Measurements from ENCODE around the gene PLEKHJ1. TPM values are rescaled to one million over a fixed set of nuclear protein-coding genes. Genes with fewer than 3 reads are reported as not detected.

PLEKHJ1 gene
- total and polyA plus RNA-seq, 3 donors from 2014 or later: 111 to 153 (median 126) TPM

GRCh38 chr19:2230033-2230531, 6.0 kb downstream of the PLEKHJ1 start:
- peaks cover 16% of the 10 kb centered on the region for H3K4me1 ChIP-seq
- no peaks in the 10 kb centered on the region for H3K27me3 ChIP-seq
- H3K27ac ChIP-seq: no peak overlapping the region
- DNase-seq: no peak
- no peak for TF ChIP-seq CTCF (IDR thresholded peaks at IDR 0.05)
- no peak for TF ChIP-seq POLR2A (IDR thresholded peaks at IDR 0.05)
- no peak overlapping the region for H3K4me3 ChIP-seq
- intact Hi-C loops (cut with DNase I; ENCODE audit: low total_unique reads): loop anchor here (5.0 kb wide), 1 partner anchor 42 kb away; no protein-coding TSS in a partner anchor
- no peaks in the 10 kb centered on the region for H3K36me3 ChIP-seq (ENCODE audit: low read depth, missing control alignments)
- no peaks in the 10 kb centered on the region for H3K9me3 ChIP-seq
- WGBS, 2 donors: 89 to 90% methylated on average over 37 to 43 of the region's 43 CpGs

GRCh38 chr19:2229103-2230032, 6.8 kb downstream of the PLEKHJ1 start:
- H3K27ac ChIP-seq: no peak overlapping the region
- intact Hi-C loops (cut with DNase I; ENCODE audit: low total_unique reads): loop anchor here (5.0 kb wide), 1 partner anchor 43 kb away; no protein-coding TSS in a partner anchor
- no peak for TF ChIP-seq POLR2A (IDR thresholded peaks at IDR 0.05)
- TF ChIP-seq CTCF (IDR thresholded peaks at IDR 0.05): no peak
- no peaks in the 10 kb centered on the region for H3K27me3 ChIP-seq
- WGBS, 2 donors: 92 to 93% methylated on average over 31 to 45 of the region's 45 CpGs
- H3K4me1 ChIP-seq: peaks cover 11% of the 10 kb centered on the region
- no peak for DNase-seq
- H3K9me3 ChIP-seq: no peaks in the 10 kb centered on the region
- no peak overlapping the region for H3K4me3 ChIP-seq
- no peaks in the 10 kb centered on the region for H3K36me3 ChIP-seq (ENCODE audit: low read depth, missing control alignments)

GRCh38 chr19:2228157-2229030, 7.7 kb downstream of the PLEKHJ1 start:
- no peak for DNase-seq
- H3K4me1 ChIP-seq: peaks cover 9% of the 10 kb centered on the region
- no peaks in the 10 kb centered on the region for H3K9me3 ChIP-seq
- no peak overlapping the region for H3K27ac ChIP-seq
- intact Hi-C loops (cut with DNase I; ENCODE audit: low total_unique reads): no loop called here
- 77 to 82% methylated on average over 38 to 48 of the region's 48 CpGs for WGBS, 2 donors
- no peaks in the 10 kb centered on the region for H3K36me3 ChIP-seq (ENCODE audit: low read depth, missing control alignments)
- no peaks in the 10 kb centered on the region for H3K27me3 ChIP-seq
- no peak for TF ChIP-seq POLR2A (IDR thresholded peaks at IDR 0.05)
- TF ChIP-seq CTCF (IDR thresholded peaks at IDR 0.05): no peak
- no peak overlapping the region for H3K4me3 ChIP-seq

- no peak for TF ChIP-seq POLR2A (IDR thresholded peaks at IDR 0.05)
- TF ChIP-seq CTCF (IDR thresholded peaks at IDR 0.05): no peak
- H3K27me3 ChIP-seq: no peaks in the 10 kb centered on the region
- no peaks in the 10 kb centered on the region for H3K9me3 ChIP-seq
- H3K4me1 ChIP-seq: peaks cover 9% of the 10 kb centered on the region
- intact Hi-C loops (cut with DNase I; ENCODE audit: low total_unique reads): no loop called here
- DNase-seq: no peak
- H3K36me3 ChIP-seq (ENCODE audit: low read depth, missing control alignments): no peaks in the 10 kb centered on the region
- WGBS, 2 donors: 68 to 73% methylated on average over 45 to 67 of the region's 67 CpGs
- H3K27ac ChIP-seq: no peak overlapping the region
- H3K4me3 ChIP-seq: no peak overlapping the region
Measured at GRCh38 chr19:2227415-2228156, 8.5 kb downstream of the PLEKHJ1 start.
